ENCODE data around the gene XKR7.

- TF ChIP-seq, protein P1, sequence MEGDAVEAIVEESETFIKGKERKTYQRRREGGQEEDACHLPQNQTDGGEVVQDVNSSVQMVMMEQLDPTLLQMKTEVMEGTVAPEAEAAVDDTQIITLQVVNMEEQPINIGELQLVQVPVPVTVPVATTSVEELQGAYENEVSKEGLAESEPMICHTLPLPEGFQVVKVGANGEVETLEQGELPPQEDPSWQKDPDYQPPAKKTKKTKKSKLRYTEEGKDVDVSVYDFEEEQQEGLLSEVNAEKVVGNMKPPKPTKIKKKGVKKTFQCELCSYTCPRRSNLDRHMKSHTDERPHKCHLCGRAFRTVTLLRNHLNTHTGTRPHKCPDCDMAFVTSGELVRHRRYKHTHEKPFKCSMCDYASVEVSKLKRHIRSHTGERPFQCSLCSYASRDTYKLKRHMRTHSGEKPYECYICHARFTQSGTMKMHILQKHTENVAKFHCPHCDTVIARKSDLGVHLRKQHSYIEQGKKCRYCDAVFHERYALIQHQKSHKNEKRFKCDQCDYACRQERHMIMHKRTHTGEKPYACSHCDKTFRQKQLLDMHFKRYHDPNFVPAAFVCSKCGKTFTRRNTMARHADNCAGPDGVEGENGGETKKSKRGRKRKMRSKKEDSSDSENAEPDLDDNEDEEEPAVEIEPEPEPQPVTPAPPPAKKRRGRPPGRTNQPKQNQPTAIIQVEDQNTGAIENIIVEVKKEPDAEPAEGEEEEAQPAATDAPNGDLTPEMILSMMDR (IDR thresholded peaks at IDR 0.05) = no peak
- TF ChIP-seq ZFX (IDR thresholded peaks at IDR 0.05; ENCODE audit: borderline replicate concordance) = no peak
These were observed 19.9 kb upstream of the XKR7 start for GRCh38 chr20:31948008-31948407.
